K562 (cell line): Measurements from ENCODE around the gene KAZALD1. TPM values are rescaled to one million over a fixed set of nuclear protein-coding genes. Genes with fewer than 3 reads are reported as not detected.

Source experiments
- ATAC-seq: fragments of 200-7000 bp; cut with Tn5 transposase; 3 replicates; pipeline ENCODE4 v1.9.1; 2020; ENCODE audit warnings: moderate library complexity
- BruUV-seq: library from RNA; stranded (reverse); fragments of 400-500 nt; replicated peaks from 2 replicates; lab custom pipeline; 2021; lab: Mats Ljungman, UMichigan
- CTCF ChIA-PET: fragments of 300-600 bp; formaldehyde crosslinking; extraction: SDS; loops from one replicate; lab custom pipeline; 2021; ENCODE audit warnings: low intra/inter-chr PET ratio; lab: Yijun Ruan, JAX
- POLR2A ChIA-PET: fragments of 300-600, 350-650 bp; sonication (Branson Sonifier 250); formaldehyde crosslinking; extraction: SDS; loops from one replicate; lab custom pipeline; 2021; ENCODE audit warnings: antibody characterized with exemption, inconsistent platforms; lab: Yijun Ruan, JAX
- DNase-seq, 4 experiments: peaks; one replicate each; pipeline versions ENCODE4 v3.0.0 to v3.0.0-alpha.2; 2011 to 2018; ENCODE audit warnings: low spot score in 3 of 4, mixed read lengths in 3 of 4; ENCODE audit errors: extremely low read depth in 1 of 4
- FAIRE-seq: peaks from 2 replicates; lab custom pipeline; 2011; peaks lifted over from hg19 to GRCh38; lab: Jason Lieb, UNC
- H2AFZ ChIP-seq: 2 replicates; pipeline ENCODE4 v1.6.0; 2011; ENCODE audit warnings: low read depth, low read length, control low read depth, inconsistent platforms
- H3K27ac ChIP-seq: fragments of 200-600 bp; 3 replicates; pipeline ENCODE4 v1.8.0; 2011; ENCODE audit warnings: low read depth, mild to moderate bottlenecking, control low read depth, inconsistent platforms, low read length, moderate library complexity, mixed read lengths; ENCODE audit errors: extremely low read depth
- H3K27me3 ChIP-seq, 2 experiments: fragments of 300-600 bp in 1 of 2; 2 replicates in 1 of 2; 3 replicates in 1 of 2; pipeline versions ENCODE4 v1.6.0 to v1.8.0; 2011; ENCODE audit warnings: inconsistent platforms in 2 of 2, low read length in 2 of 2, mild to moderate bottlenecking in 1 of 2, mixed read lengths in 1 of 2, moderate library complexity in 1 of 2; ENCODE audit not compliant: control insufficient read depth in 2 of 2, insufficient read depth in 2 of 2
- H3K36me3 ChIP-seq: fragments of 300-600 bp; 3 replicates; pipeline ENCODE4 v1.8.0; 2011; ENCODE audit warnings: mild to moderate bottlenecking, low read length, inconsistent platforms; ENCODE audit not compliant: control insufficient read depth, insufficient read depth
- H3K4me1 ChIP-seq, 2 experiments: fragments of 200-600 bp in 1 of 2; replicated peaks in 1 of 2; 2 replicates in 1 of 2; 3 replicates in 1 of 2; pipeline versions ENCODE4 v1.5.1 to v1.8.0; 2011; ENCODE audit warnings: inconsistent platforms in 2 of 2, low read length in 2 of 2, mild to moderate bottlenecking in 1 of 2, mixed read lengths in 1 of 2, moderate library complexity in 1 of 2; ENCODE audit not compliant: control insufficient read depth in 2 of 2, insufficient read depth in 2 of 2
- H3K4me2 ChIP-seq: 2 replicates; pipeline ENCODE4 v1.6.1; 2011; ENCODE audit warnings: low read length, control low read depth, inconsistent platforms, mixed read lengths; ENCODE audit not compliant: insufficient read depth
- H3K4me3 ChIP-seq: fragments of 200-600 bp; sonication (generic), shearing (Covaris generic); 2 replicates; pipeline ENCODE4 v1.5.1; 2016; ENCODE audit warnings: control low read depth, inconsistent platforms
- H3K79me2 ChIP-seq: fragments of 200-600 bp; 3 replicates; pipeline ENCODE4 v1.8.0; 2011; ENCODE audit warnings: low read length, inconsistent platforms; ENCODE audit not compliant: control insufficient read depth, insufficient read depth
- H3K9ac ChIP-seq, 2 experiments: 2 replicates each; pipeline versions ENCODE4 v1.6.0 to v1.6.1; 2011; ENCODE audit warnings: low read depth in 2 of 2, low read length in 2 of 2, control low read depth in 1 of 2, inconsistent platforms in 1 of 2, mild to moderate bottlenecking in 1 of 2, mixed read lengths in 1 of 2; ENCODE audit not compliant: insufficient read depth in 1 of 2
- H3K9me1 ChIP-seq: one replicate; pipeline ENCODE4 v1.6.0; 2011; ENCODE audit warnings: inconsistent platforms, mild to moderate bottlenecking, low read length, moderate library complexity; ENCODE audit not compliant: control insufficient read depth, insufficient read depth
- H3K9me3 ChIP-seq: replicated peaks from 2 replicates; pipeline ENCODE4 v1.5.1; 2011; ENCODE audit warnings: low read depth, low read length, inconsistent platforms; ENCODE audit not compliant: control insufficient read depth, insufficient read depth
- H4K20me1 ChIP-seq: replicated peaks from 2 replicates; pipeline ENCODE4 v1.6.1; 2011; ENCODE audit warnings: low read length, inconsistent platforms, mixed read lengths; ENCODE audit not compliant: control insufficient read depth, insufficient read depth
- ELK1 ChIP-seq: sonication (generic); formaldehyde crosslinking; IDR thresholded peaks from 2 replicates; pipeline ENCODE4 v1.8.1; 2022; ENCODE audit warnings: missing genetic modification reagents
- EP400 ChIP-seq: fragments of 450-650 bp; IDR thresholded peaks from 2 replicates; pipeline ENCODE4 v1.6.1; 2017; ENCODE audit warnings: antibody characterized with exemption, mild to moderate bottlenecking, moderate library complexity
- HMG20A ChIP-seq: fragments of 450-650 bp; formaldehyde crosslinking; conservative IDR thresholded peaks from 2 replicates; pipeline ENCODE4 v1.4.0; 2020; ENCODE audit warnings: mild to moderate bottlenecking, mixed read lengths
- MGA ChIP-seq: fragments of 450-650 bp; IDR thresholded peaks from 2 replicates; pipeline ENCODE4 v1.6.1; 2016; ENCODE audit warnings: mild to moderate bottlenecking, moderate library complexity
- RBM14 ChIP-seq: fragments of 200-400 bp; formaldehyde crosslinking; IDR thresholded peaks from 2 replicates; pipeline ENCODE4 v1.6.1; 2018; ENCODE audit warnings: low read depth, mild to moderate bottlenecking, low read length, moderate library complexity, borderline replicate concordance; ENCODE audit not compliant: insufficient read depth
- TEAD4 ChIP-seq, 2 experiments: sonication (generic) in 1 of 2; formaldehyde crosslinking in 1 of 2; IDR thresholded peaks; 2 replicates each; pipeline versions ENCODE4 v1.6.1 to v1.8.0; 2012 to 2022; ENCODE audit warnings: borderline replicate concordance in 1 of 2, inconsistent platforms in 1 of 2, low read length in 1 of 2, mild to moderate bottlenecking in 1 of 2, missing genetic modification reagents in 1 of 2
- WGBS: fragments of 100-300 bp; shearing (Covaris generic); methylation state at CpG from one replicate; pipeline ENCODE4 v1.1.6; 2016; ENCODE audit warnings: low coverage, mixed read lengths; ENCODE audit not compliant: insufficient coverage; ENCODE audit errors: missing lambda C conversion rate; 5-methylcytosine and 5-hydroxymethylcytosine counted together
- in situ Hi-C: fragments of 300-500 bp; cut with MboI; formaldehyde crosslinking; loops from 4 replicates; pipeline ENCODE4 v1.15.0; 2018; ENCODE audit warnings: inconsistent platforms, mixed read lengths
- intact Hi-C: fragments of 100-400 bp; cut with micrococcal nuclease; formaldehyde crosslinking; loops from 2 replicates; pipeline ENCODE4 v1.14.2; 2022
- polyA plus RNA-seq, 8 experiments: library from polyadenylated mRNA; depleted of rRNA in 4 of 8; stranded (reverse) in 5 of 8; unstranded in 3 of 8; fragments of >200 nt; fragmentation: Nextera tagmentation in 2 of 8; fragmentation: Illumina TruSeq in 1 of 8; extraction: Ambion mirVana in 2 of 8; extraction: Trizol in 1 of 8; gene quantifications; 2 replicates each; pipeline versions ENCODE4 v1.2.1 to v1.2.3, GENCODE V29; 2011 to 2014; ENCODE audit warnings: inconsistent platforms in 1 of 8, missing spikeins in 1 of 8
- total RNA-seq, 7 experiments: library from RNA; depleted of rRNA in 6 of 7; stranded (reverse); fragments of >200 nt in 6 of 7; fragmentation: Illumina TruSeq in 2 of 7; extraction: Trizol in 2 of 7; gene quantifications; 2 replicates each; pipeline versions ENCODE4 v1.2.1 to v1.2.3, GENCODE V29; 2011 to 2021; ENCODE audit warnings: low replicate concordance in 1 of 7

KAZALD1 gene
- total and polyA plus RNA-seq, 9 of the 15 experiments (the other 6 are each of a cell fraction or from before 2014, with no cell fraction given): 0.15 to 10.0 (median 4.9) TPM

GRCh38 chr10:101107771-101108170 lies 46.0 kb downstream of the KAZALD1 start:
- POLR2A ChIA-PET: no interaction called here
- Histone ChIP-seq H3K36me3 (no peaks in the 10 kb centered on the region), H4K20me1 (no peaks in the 10 kb centered on the region), H3K4me3 (no peak overlapping the region), H3K27ac (no peak overlapping the region), H3K4me1 (no peaks in the 10 kb centered on the region; a peak in 1 of 5 replicates), H3K9ac (no peak overlapping the region), H3K9me3 (no peaks in the 10 kb centered on the region), H3K9me1 (no peaks in the 10 kb centered on the region), H2AFZ (no peak overlapping the region), H3K4me2 (no peak overlapping the region), H3K79me2 (no peaks in the 10 kb centered on the region), H3K27me3 (peaks cover 8 to 31% of the 10 kb centered on the region in 2 experiments)
- no peak for DNase-seq
- FAIRE-seq: no peak
- BruUV-seq: no TSS peak
- intact Hi-C loops: no loop called here
- no peak for ATAC-seq
- 4% methylated on average over 5 of the region's 5 CpGs for WGBS
- CTCF ChIA-PET: no interaction called here
- in situ Hi-C loops: no loop called here
- TF ChIP-seq RBM14 (no peak), HMG20A (CRISPR knock-in tag) (no peak), EP400 (no peak), MGA (no peak), ELK1 (CRISPR knock-in tag) (no peak), TEAD4 (IDR thresholded peaks at IDR 0.05; ENCODE audit: low read length) (no peak), TEAD4 (CRISPR knock-in tag; IDR thresholded peaks at IDR 0.05; ENCODE audit: borderline replicate concordance) (no peak)
